Measurements from ENCODE around the gene SH3PXD2A. TPM values are rescaled to one million over a fixed set of nuclear protein-coding genes. Genes with fewer than 3 reads are reported as not detected.

The SH3PXD2A gene
- total and polyA plus RNA-seq, 2 of the 4 experiments (the other 2 are of a cell fraction) = 6.3 to 23.0 TPM

GRCh38 chr10:103820101-103821062 is 35.0 kb downstream of the SH3PXD2A start:
- no peak overlapping the region for H2BK120ac ChIP-seq (ENCODE audit: low read depth, low read length)
- ChIA-PET CTCF (interaction anchor here (1.0 to 1.2 kb wide), 2 partner anchors 9 to 17 kb away, joined by 3 read pairs; no protein-coding TSS in a partner anchor), POLR2A (ENCODE audit: unreplicated experiment) (no interaction called here)
- no peak overlapping the region for H3K14ac ChIP-seq (replicated peaks; ENCODE audit: low read depth, low read length)
- peak overlapping the region; percentile 56 for H2AK9ac ChIP-seq (replicated peaks; ENCODE audit: low read depth, low read length, poor library complexity)
- no peak overlapping the region for H3K4ac ChIP-seq (ENCODE audit: low read depth, low read length)
- H4K91ac ChIP-seq (ENCODE audit: insufficient read depth, low read depth, low read length) = no peak overlapping the region
- ATAC-seq (ENCODE audit: low read depth) (peak; percentile 31; the same call in 1 of the 2 replicates), DNase-seq (peak; percentile 60)
- H3K4me3 ChIP-seq (ENCODE audit: insufficient read depth, low read depth, low read length) = no peak overlapping the region
- no peak overlapping the region for H3K23ac ChIP-seq (ENCODE audit: low read depth, low read length)
- H2AK5ac ChIP-seq (ENCODE audit: low read depth, low read length) = no peak overlapping the region
- BruUV-seq (replicated peaks) = no TSS peak
- H2AFZ ChIP-seq (replicated peaks; ENCODE audit: low read length, poor library complexity) = no peak overlapping the region
- no peak overlapping the region for H2BK5ac ChIP-seq (ENCODE audit: low read depth, low read length, poor library complexity, severe bottlenecking)
- H3K18ac ChIP-seq (ENCODE audit: low read depth, low read length) = no peak overlapping the region
- H3K79me1 ChIP-seq (ENCODE audit: low read depth in 1 of 2, low read length in 2 of 2) = peaks cover 7 to 17% of the 10 kb centered on the region in 2 experiments; a peak in 3 of 4 replicates
- TF ChIP-seq RFX5 (IDR thresholded peaks at IDR 0.05; ENCODE audit: low read depth, low read length) (no peak), MXI1 (IDR thresholded peaks at IDR 0.05; ENCODE audit: borderline replicate concordance, low read depth, low read length) (no peak), USF2 (IDR thresholded peaks at IDR 0.05; ENCODE audit: low read depth, low read length) (no peak), SMC3 (IDR thresholded peaks at IDR 0.05; ENCODE audit: low read depth, low read length) (no peak), NFE2L2 (IDR thresholded peaks at IDR 0.05; ENCODE audit: low read depth, low read length) (no peak), POLR2A (IDR thresholded peaks at IDR 0.05; ENCODE audit: low read depth, low read length) (no peak), CTCF (conservative IDR thresholded peaks at IDR 0.05; ENCODE audit: low read depth, low read length) (no peak), MAZ (IDR thresholded peaks at IDR 0.05; ENCODE audit: borderline replicate concordance, low read depth, low read length) (peak; percentile 22; the same call in 1 of the 2 replicates), RCOR1 (IDR thresholded peaks at IDR 0.05; ENCODE audit: insufficient replicate concordance, low read length) (no peak)
- H2BK15ac ChIP-seq (ENCODE audit: low read depth, low read length) = no peak overlapping the region
- H4K8ac ChIP-seq (ENCODE audit: low read depth in 2 of 2, low read length in 2 of 2) = no peak overlapping the region
- no peaks in the 10 kb centered on the region for H3K36me3 ChIP-seq (ENCODE audit: control insufficient read depth, insufficient read depth, low read length)
- 20% methylated on average over 1 of the region's 19 CpGs; no CpG with 5 or more reads in 1 of the 2 experiments for WGBS, 2 experiments (ENCODE audit: extremely low coverage in 2 of 2, insufficient read length in 1 of 2)
- no peak overlapping the region for H4K5ac ChIP-seq (ENCODE audit: low read depth, low read length)
- no peaks in the 10 kb centered on the region for H3K9me3 ChIP-seq (ENCODE audit: control insufficient read depth, insufficient read depth, low read length)
- no peak overlapping the region for H2BK20ac ChIP-seq (ENCODE audit: low read depth, low read length)
- no peak overlapping the region for H3K27ac ChIP-seq (ENCODE audit: insufficient read depth, low read length)
- peaks cover 19% of the 10 kb centered on the region for H3K4me1 ChIP-seq (ENCODE audit: control insufficient read depth, insufficient read depth, low read length)
- peaks cover 1% of the 10 kb centered on the region; the same call in 1 of the 2 replicates for H3K27me3 ChIP-seq (ENCODE audit: control insufficient read depth, insufficient read depth, low read length)
- H3K56ac ChIP-seq (ENCODE audit: extremely low read depth, insufficient read depth, low read length) = no peak overlapping the region
- dilution Hi-C loops (cut with HindIII; ENCODE audit: low sequenced_read_pairs, unreplicated experiment) = no loop called here
- intact Hi-C loops (cut with micrococcal nuclease) = no loop called here
- no peaks in the 10 kb centered on the region for H3K9me1 ChIP-seq (ENCODE audit: insufficient read depth, low read length)
- peaks cover 13% of the 10 kb centered on the region for H4K20me1 ChIP-seq (ENCODE audit: insufficient read depth, low read length)
- no peak overlapping the region for H3K9ac ChIP-seq (ENCODE audit: low read depth, low read length)
- in situ Hi-C loops (cut with MboI; ENCODE audit: low sequenced_read_pairs) = no loop called here
- H3K4me2 ChIP-seq (ENCODE audit: low read depth, low read length) = no peak overlapping the region; the same call in 1 of the 2 replicates
